ENCODE measurements around the gene ME1. TPM values are rescaled to one million over a fixed set of nuclear protein-coding genes. Genes with fewer than 3 reads are reported as not detected.

Gene ME1
- total RNA-seq, 1 experiment from 2014 or later = 5.3 TPM

GRCh38 chr6:83193747-83194566 lies 236.9 kb downstream of the ME1 start (continued):
- TF ChIP-seq NR1H2 (CRISPR knock-in tag; IDR thresholded peaks at IDR 0.05) = no peak
- no peak for TF ChIP-seq ZNF263 (CRISPR knock-in tag; IDR thresholded peaks at IDR 0.05; ENCODE audit: low read depth)
- TF ChIP-seq SMAD4 (CRISPR knock-in tag; IDR thresholded peaks at IDR 0.05) = 0 out of 2 replicates have a peak, but pooled peaks have one; percentile 57
- no peak for TF ChIP-seq ATF3 (CRISPR knock-in tag; conservative IDR thresholded peaks at IDR 0.05)
- no peak for TF ChIP-seq IRF2 (CRISPR knock-in tag; IDR thresholded peaks at IDR 0.05; ENCODE audit: borderline replicate concordance, low read depth)
- no peak for TF ChIP-seq FOXK1 (CRISPR knock-in tag; IDR thresholded peaks at IDR 0.05)
- TF ChIP-seq ATF1 (CRISPR knock-in tag; IDR thresholded peaks at IDR 0.05) = no peak
- no peak for TF ChIP-seq RORB (CRISPR knock-in tag; IDR thresholded peaks at IDR 0.05)
- no peak for TF ChIP-seq JUN (CRISPR knock-in tag; IDR thresholded peaks at IDR 0.05)
- no peak for TF ChIP-seq SOX15 (CRISPR knock-in tag; IDR thresholded peaks at IDR 0.05)
- peak; percentile 25; the same call in 1 of the 2 replicates for TF ChIP-seq TEAD4 (CRISPR knock-in tag; IDR thresholded peaks at IDR 0.05)
- TF ChIP-seq E2F4 (CRISPR knock-in tag; IDR thresholded peaks at IDR 0.05; ENCODE audit: borderline replicate concordance, low read depth) = no peak
- TF ChIP-seq ZBTB21 (CRISPR knock-in tag; IDR thresholded peaks at IDR 0.05; ENCODE audit: borderline replicate concordance) = no peak
- TF ChIP-seq EMX1 (CRISPR knock-in tag; IDR thresholded peaks at IDR 0.05) = no peak
- TF ChIP-seq ELF4 (CRISPR knock-in tag; IDR thresholded peaks at IDR 0.05; ENCODE audit: low read depth) = no peak
- no peak; the same call in 1 of the 2 replicates for TF ChIP-seq MYBL2 (CRISPR knock-in tag; IDR thresholded peaks at IDR 0.05)
- no peak for TF ChIP-seq ZNF317 (CRISPR knock-in tag; IDR thresholded peaks at IDR 0.05; ENCODE audit: borderline replicate concordance, low read depth)
- no peak for TF ChIP-seq SMAD3 (CRISPR knock-in tag; IDR thresholded peaks at IDR 0.05; ENCODE audit: borderline replicate concordance)
- TF ChIP-seq GTF2I (CRISPR knock-in tag; conservative IDR thresholded peaks at IDR 0.05) = no peak
- TF ChIP-seq MAX (CRISPR knock-in tag; IDR thresholded peaks at IDR 0.05) = no peak
- no peak for TF ChIP-seq MLX (CRISPR knock-in tag; IDR thresholded peaks at IDR 0.05)
- peak; percentile 66; the same call in 1 of the 2 replicates for TF ChIP-seq TEAD1 (CRISPR knock-in tag; IDR thresholded peaks at IDR 0.05)
- no peak for TF ChIP-seq ETV6 (CRISPR knock-in tag; IDR thresholded peaks at IDR 0.05)
- TF ChIP-seq ZNF532 (CRISPR knock-in tag; IDR thresholded peaks at IDR 0.05; ENCODE audit: borderline replicate concordance) = no peak
- TF ChIP-seq FOXJ3 (CRISPR knock-in tag; IDR thresholded peaks at IDR 0.05; ENCODE audit: borderline replicate concordance) = no peak
- TF ChIP-seq ZMAT4 (CRISPR knock-in tag; IDR thresholded peaks at IDR 0.05) = no peak
- TF ChIP-seq ZNF671 (CRISPR knock-in tag; IDR thresholded peaks at IDR 0.05) = no peak
- TF ChIP-seq ATF2 (CRISPR knock-in tag; IDR thresholded peaks at IDR 0.05; ENCODE audit: borderline replicate concordance, low read depth) = no peak
- TF ChIP-seq CDX4 (CRISPR knock-in tag; IDR thresholded peaks at IDR 0.05; ENCODE audit: borderline replicate concordance) = no peak
- TF ChIP-seq NFE2L1 (CRISPR knock-in tag; IDR thresholded peaks at IDR 0.05) = no peak
- TF ChIP-seq ZNF423 (CRISPR knock-in tag; IDR thresholded peaks at IDR 0.05) = no peak
